ENCODE data around the gene PHLDB2. TPM values are rescaled to one million over a fixed set of nuclear protein-coding genes. Genes with fewer than 3 reads are reported as not detected.

The PHLDB2 gene
- total and polyA plus RNA-seq, 2 donors (not counting 1 experiment from before 2014, with no cell fraction given), result 33.8 to 47.9 TPM

- DNase-seq (ENCODE audit: low read depth in 2 of 2), result no peak
- TF ChIP-seq CTCF (conservative IDR thresholded peaks at IDR 0.05 in 1 of 2, IDR thresholded peaks at IDR 0.05 in 1 of 2; ENCODE audit: low read depth in 1 of 2, low read length in 2 of 2), result no peak
- TF ChIP-seq EZH2 (IDR thresholded peaks at IDR 0.05; ENCODE audit: low read length, missing control alignments), result no peak
- H3K79me2 ChIP-seq (ENCODE audit: control insufficient read depth, insufficient read depth, low read length), result no peaks in the 10 kb centered on the region
- no peaks in the 10 kb centered on the region for H3K36me3 ChIP-seq (ENCODE audit: control insufficient read depth, insufficient read depth, low read length)
- H2AFZ ChIP-seq (ENCODE audit: low read length), result no peak overlapping the region
- H3K9ac ChIP-seq (ENCODE audit: insufficient read depth, low read length), result no peak overlapping the region
- no peak overlapping the region for H3K27ac ChIP-seq (ENCODE audit: insufficient read depth, low read length)
- H3K4me1 ChIP-seq (ENCODE audit: control insufficient read depth, extremely low read depth, insufficient read depth, low read length), result no peaks in the 10 kb centered on the region
- H4K20me1 ChIP-seq (ENCODE audit: control insufficient read depth, extremely low read depth, insufficient read depth, low read length), result no peaks in the 10 kb centered on the region
- no peaks in the 10 kb centered on the region for H3K9me3 ChIP-seq (ENCODE audit: control insufficient read depth, insufficient read depth, low read depth, low read length)
- H3K4me2 ChIP-seq (ENCODE audit: extremely low read depth, insufficient read depth, low read length), result no peak overlapping the region
- no peaks in the 10 kb centered on the region for H3K27me3 ChIP-seq (ENCODE audit: control insufficient read depth, insufficient read depth, low read length)
- no peak overlapping the region for H3K4me3 ChIP-seq (replicated peaks in 1 of 4; ENCODE audit: control extremely low read depth in 1 of 4, insufficient read depth in 1 of 4, low read depth in 3 of 4, low read length in 4 of 4)
Observed at GRCh38 chr3:112000966-112001365, 141.9 kb downstream of the PHLDB2 start.

- H4K20me1 ChIP-seq (ENCODE audit: control insufficient read depth, extremely low read depth, insufficient read depth, low read length), result no peaks in the 10 kb centered on the region
- H3K4me3 ChIP-seq (replicated peaks in 1 of 4; ENCODE audit: control extremely low read depth in 1 of 4, insufficient read depth in 1 of 4, low read depth in 3 of 4, low read length in 4 of 4), result no peak overlapping the region
- TF ChIP-seq EZH2 (IDR thresholded peaks at IDR 0.05; ENCODE audit: low read length, missing control alignments), result no peak
- no peak for TF ChIP-seq CTCF (conservative IDR thresholded peaks at IDR 0.05 in 1 of 2, IDR thresholded peaks at IDR 0.05 in 1 of 2; ENCODE audit: low read depth in 1 of 2, low read length in 2 of 2)
- no peaks in the 10 kb centered on the region for H3K27me3 ChIP-seq (ENCODE audit: control insufficient read depth, insufficient read depth, low read length)
- H3K4me1 ChIP-seq (ENCODE audit: control insufficient read depth, extremely low read depth, insufficient read depth, low read length), result no peaks in the 10 kb centered on the region
- H3K79me2 ChIP-seq (ENCODE audit: control insufficient read depth, insufficient read depth, low read length), result no peaks in the 10 kb centered on the region
- no peak overlapping the region for H2AFZ ChIP-seq (ENCODE audit: low read length)
- no peak overlapping the region for H3K4me2 ChIP-seq (ENCODE audit: extremely low read depth, insufficient read depth, low read length)
- H3K9ac ChIP-seq (ENCODE audit: insufficient read depth, low read length), result no peak overlapping the region
- H3K36me3 ChIP-seq (ENCODE audit: control insufficient read depth, insufficient read depth, low read length), result no peaks in the 10 kb centered on the region
- DNase-seq (ENCODE audit: low read depth in 2 of 2), result no peak
- H3K27ac ChIP-seq (ENCODE audit: insufficient read depth, low read length), result no peak overlapping the region
- H3K9me3 ChIP-seq (ENCODE audit: control insufficient read depth, insufficient read depth, low read depth, low read length), result no peaks in the 10 kb centered on the region
Observed at GRCh38 chr3:112001526-112001925, 142.5 kb downstream of the PHLDB2 start.

- Histone ChIP-seq H3K9me3 (ENCODE audit: control insufficient read depth, insufficient read depth, low read depth, low read length) (no peaks in the 10 kb centered on the region), H3K27ac (ENCODE audit: insufficient read depth, low read length) (no peak overlapping the region), H2AFZ (ENCODE audit: low read length) (no peak overlapping the region), H3K4me2 (ENCODE audit: extremely low read depth, insufficient read depth, low read length) (no peak overlapping the region), H3K36me3 (ENCODE audit: control insufficient read depth, insufficient read depth, low read length) (no peaks in the 10 kb centered on the region), H3K9ac (ENCODE audit: insufficient read depth, low read length) (no peak overlapping the region), H3K4me1 (ENCODE audit: control insufficient read depth, extremely low read depth, insufficient read depth, low read length) (no peaks in the 10 kb centered on the region), H3K27me3 (ENCODE audit: control insufficient read depth, insufficient read depth, low read length) (no peaks in the 10 kb centered on the region), H4K20me1 (ENCODE audit: control insufficient read depth, extremely low read depth, insufficient read depth, low read length) (no peaks in the 10 kb centered on the region), H3K79me2 (ENCODE audit: control insufficient read depth, insufficient read depth, low read length) (no peaks in the 10 kb centered on the region), H3K4me3 (replicated peaks in 1 of 4; ENCODE audit: control extremely low read depth in 1 of 4, insufficient read depth in 1 of 4, low read depth in 3 of 4, low read length in 4 of 4) (no peak overlapping the region)
- TF ChIP-seq CTCF (conservative IDR thresholded peaks at IDR 0.05 in 1 of 2, IDR thresholded peaks at IDR 0.05 in 1 of 2; ENCODE audit: low read depth in 1 of 2, low read length in 2 of 2) (no peak), EZH2 (IDR thresholded peaks at IDR 0.05; ENCODE audit: low read length, missing control alignments) (no peak)
- DNase-seq (ENCODE audit: low read depth in 2 of 2), result peak in 1 of 2 donors; percentile 76
Observed at GRCh38 chr3:112002096-112002971, 143.3 kb downstream of the PHLDB2 start.
